H9 (cell line): ENCODE results near the gene DCTN1. TPM values are rescaled to one million over a fixed set of nuclear protein-coding genes. Genes with fewer than 3 reads are reported as not detected.

Experiments used
- DNase-seq: peaks from one replicate; pipeline ENCODE4 v3.0.0-alpha.2; 2017
- H2AFZ ChIP-seq: one replicate; pipeline ENCODE4 v1.6.1; 2013; ENCODE audit warnings: mild to moderate bottlenecking, low read length, control low read depth, moderate library complexity
- H2AK5ac ChIP-seq: 2 replicates; pipeline ENCODE4 v1.6.1; 2013; ENCODE audit warnings: low read length, control low read depth, mixed read lengths; ENCODE audit not compliant: insufficient read length
- H2BK120ac ChIP-seq: one replicate; pipeline ENCODE4 v1.6.1; 2013; ENCODE audit warnings: low read depth, mild to moderate bottlenecking, low read length, control low read depth, inconsistent platforms; ENCODE audit not compliant: poor library complexity, severe bottlenecking
- H2BK12ac ChIP-seq: 2 replicates; pipeline ENCODE4 v1.6.1; 2013; ENCODE audit warnings: low read length, control low read depth, mixed read lengths, low read depth; ENCODE audit not compliant: insufficient read length
- H2BK15ac ChIP-seq: 2 replicates; pipeline ENCODE4 v1.6.1; 2013; ENCODE audit warnings: low read depth, low read length, control low read depth
- H2BK20ac ChIP-seq: one replicate; pipeline ENCODE4 v1.6.1; 2013; ENCODE audit warnings: low read depth, mild to moderate bottlenecking, low read length, control low read depth, inconsistent platforms; ENCODE audit not compliant: poor library complexity, severe bottlenecking
- H2BK5ac ChIP-seq: 2 replicates; pipeline ENCODE4 v1.6.1; 2013; ENCODE audit warnings: low read length, control low read depth, mixed read lengths; ENCODE audit not compliant: insufficient read length
- H3K14ac ChIP-seq: 2 replicates; pipeline ENCODE4 v1.6.1; 2013; ENCODE audit warnings: low read length, control low read depth; ENCODE audit not compliant: insufficient read depth
- H3K18ac ChIP-seq: 2 replicates; pipeline ENCODE4 v1.6.1; 2013; ENCODE audit warnings: low read depth, mild to moderate bottlenecking, mixed read lengths, low read length, control low read depth; ENCODE audit not compliant: insufficient read length
- H3K23ac ChIP-seq: 2 replicates; pipeline ENCODE4 v1.6.1; 2013; ENCODE audit warnings: low read length, control low read depth, mixed read lengths, low read depth; ENCODE audit not compliant: insufficient read length
- H3K23me2 ChIP-seq: 2 replicates; pipeline ENCODE4 v1.6.1; 2013; ENCODE audit warnings: low read depth, mild to moderate bottlenecking, mixed read lengths, low read length, control low read depth; ENCODE audit not compliant: insufficient read length, poor library complexity, severe bottlenecking
- H3K27ac ChIP-seq: 2 replicates; pipeline ENCODE4 v1.5.1; 2013; ENCODE audit warnings: low read length, control low read depth, mixed read lengths, low read depth; ENCODE audit not compliant: insufficient read length
- H3K27me3 ChIP-seq: 2 replicates; pipeline ENCODE4 v1.6.1; 2013; ENCODE audit warnings: low read length, control low read depth, inconsistent platforms; ENCODE audit not compliant: insufficient read depth
- H3K4ac ChIP-seq: 2 replicates; pipeline ENCODE4 v1.6.1; 2013; ENCODE audit warnings: low read depth, mild to moderate bottlenecking, control low read depth, inconsistent platforms, low read length, moderate library complexity
- H3K4me1 ChIP-seq: 2 replicates; pipeline ENCODE4 v1.6.1; 2013; ENCODE audit warnings: low read length, control low read depth, inconsistent platforms; ENCODE audit not compliant: insufficient read depth
- H3K4me2 ChIP-seq: 2 replicates; pipeline ENCODE4 v1.6.1; 2013; ENCODE audit warnings: low read length, control low read depth, mixed read lengths; ENCODE audit not compliant: insufficient read length, insufficient read depth
- H3K56ac ChIP-seq: 2 replicates; pipeline ENCODE4 v1.6.1; 2013; ENCODE audit warnings: low read depth, mild to moderate bottlenecking, mixed read lengths, low read length, control low read depth; ENCODE audit not compliant: insufficient read length
- H3K79me1 ChIP-seq: 2 replicates; pipeline ENCODE4 v1.6.1; 2013; ENCODE audit warnings: low read depth, mild to moderate bottlenecking, moderate library complexity, low read length, control low read depth, inconsistent platforms; ENCODE audit not compliant: insufficient read depth, poor library complexity, severe bottlenecking
- H3K79me2 ChIP-seq: 2 replicates; pipeline ENCODE4 v1.6.1; 2013; ENCODE audit warnings: low read length, control low read depth, inconsistent platforms; ENCODE audit not compliant: insufficient read depth
- H3K9ac ChIP-seq: 2 replicates; pipeline ENCODE4 v1.6.1; 2013; ENCODE audit warnings: low read length, control low read depth, mixed read lengths; ENCODE audit not compliant: insufficient read length; ENCODE audit errors: extremely low read depth
- H3K9me3 ChIP-seq: one replicate; pipeline ENCODE4 v1.6.1; 2013; ENCODE audit warnings: low read depth, low read length, inconsistent platforms; ENCODE audit not compliant: control insufficient read depth
- H3T11ph ChIP-seq: one replicate; pipeline ENCODE4 v1.6.1; 2013; ENCODE audit warnings: mild to moderate bottlenecking, low read length, control low read depth, inconsistent platforms
- H4K20me1 ChIP-seq: one replicate; pipeline ENCODE4 v1.6.1; 2013; ENCODE audit not compliant: control insufficient read depth, insufficient read length, insufficient read depth
- H4K5ac ChIP-seq: 2 replicates; pipeline ENCODE4 v1.6.1; 2013; ENCODE audit warnings: low read depth, mild to moderate bottlenecking, mixed read lengths, low read length, control low read depth; ENCODE audit not compliant: insufficient read length
- H4K8ac ChIP-seq: replicated peaks from 2 replicates; pipeline ENCODE4 v1.6.1; 2013; ENCODE audit warnings: low read length, control low read depth, mixed read lengths, low read depth; ENCODE audit not compliant: insufficient read length
- H4K91ac ChIP-seq: 2 replicates; pipeline ENCODE4 v1.6.1; 2013; ENCODE audit warnings: low read depth, mild to moderate bottlenecking, moderate library complexity, mixed read lengths, low read length, control low read depth; ENCODE audit not compliant: insufficient read length
- H3K27ac Mint-ChIP-seq, 3 experiments: 2 replicates in 2 of 3; 3 replicates in 1 of 3; pipeline ENCODE4 v1.8.0; 2020 to 2021; ENCODE audit warnings: mixed read lengths in 3 of 3, mild to moderate bottlenecking in 1 of 3, moderate library complexity in 1 of 3
- H3K27me3 Mint-ChIP-seq: 2 replicates; pipeline ENCODE4 v1.8.0; 2021; ENCODE audit warnings: low read depth, mild to moderate bottlenecking, moderate library complexity, mixed read lengths
- H3K36me3 Mint-ChIP-seq, 3 experiments: 2 replicates in 2 of 3; 3 replicates in 1 of 3; pipeline ENCODE4 v1.8.0; 2020 to 2021; ENCODE audit warnings: low read depth in 3 of 3, mixed read lengths in 3 of 3; ENCODE audit not compliant: insufficient read depth in 1 of 3
- H3K4me1 Mint-ChIP-seq, 2 experiments: 2 replicates each; pipeline ENCODE4 v1.8.0; 2020; ENCODE audit warnings: mixed read lengths in 2 of 2
- H3K4me3 Mint-ChIP-seq, 2 experiments: 2 replicates in 1 of 2; 3 replicates in 1 of 2; pipeline ENCODE4 v1.8.0; 2020 to 2021; ENCODE audit warnings: mild to moderate bottlenecking in 2 of 2, mixed read lengths in 2 of 2, moderate library complexity in 1 of 2
- H3K9me3 Mint-ChIP-seq, 2 experiments: 2 replicates in 1 of 2; 3 replicates in 1 of 2; pipeline ENCODE4 v1.8.0; 2020; ENCODE audit warnings: mild to moderate bottlenecking in 2 of 2, mixed read lengths in 2 of 2, moderate library complexity in 1 of 2
- CTCF ChIP-seq: fragments of 200-600 bp; sonication (generic); conservative IDR thresholded peaks from 3 replicates; pipeline ENCODE4 v1.8.0; 2021; ENCODE audit warnings: antibody characterized with exemption, mild to moderate bottlenecking
- WGBS: extraction: QIAGEN DNeasy Blood & Tissue Kit; methylation state at CpG from one replicate; pipeline ENCODE4 v1.1.7; 2013; ENCODE audit warnings: missing lambda C conversion rate, low lambda C conversion rate, mixed read lengths; ENCODE audit not compliant: insufficient read length; ENCODE audit errors: extremely low coverage; 5-methylcytosine and 5-hydroxymethylcytosine counted together
- total RNA-seq: library from RNA; stranded (reverse); gene quantifications from 2 replicates; pipeline ENCODE4 v1.2.1, GENCODE V29; 2021

The DCTN1 gene
- total RNA-seq, 1 experiment from 2014 or later: 141 TPM

DNA sequence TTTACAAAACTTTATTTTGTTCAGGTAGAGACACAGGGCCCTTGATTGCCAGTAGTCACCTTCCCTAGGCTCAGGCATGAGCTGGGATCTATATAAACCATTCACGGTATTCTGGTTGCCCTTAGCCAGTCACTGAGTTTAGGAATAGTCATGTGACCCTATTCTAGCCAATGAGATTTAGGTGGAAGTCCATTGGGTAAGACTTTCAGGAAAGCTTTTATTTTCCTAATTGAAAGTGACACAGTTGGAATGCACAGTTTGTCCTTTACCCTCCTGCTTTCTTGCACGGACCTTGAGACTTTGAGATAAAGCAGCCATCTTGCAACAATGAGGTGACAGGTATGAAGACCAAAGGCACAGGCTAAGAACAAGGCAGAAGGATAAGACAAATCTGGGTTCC lies 58.4 kb downstream of the DCTN1 start:
- no peak overlapping the region for H3K4me2 ChIP-seq
- H3K14ac ChIP-seq: no peak overlapping the region
- no peak overlapping the region for H4K8ac ChIP-seq
- no peak overlapping the region for H2AK5ac ChIP-seq
- no peak overlapping the region for H2BK5ac ChIP-seq
- no peak overlapping the region for H2BK120ac ChIP-seq
- no peak overlapping the region for H3K9ac ChIP-seq
- no peaks in the 10 kb centered on the region for H3K23me2 ChIP-seq
- no peak for TF ChIP-seq CTCF
- no CpG with 5 or more reads among the region's 2 CpGs for WGBS
- no peaks in the 10 kb centered on the region for H4K20me1 ChIP-seq
- H4K5ac ChIP-seq: no peak overlapping the region
- no peak overlapping the region for H3K27ac Mint-ChIP-seq
- H3K9me3 Mint-ChIP-seq: no peaks in the 10 kb centered on the region
- no peak overlapping the region for H3K4me3 Mint-ChIP-seq
- peaks cover 4 to 6% of the 10 kb centered on the region in 2 experiments for H3K4me1 Mint-ChIP-seq
- no peak overlapping the region for H3K56ac ChIP-seq
- no peak overlapping the region for H4K91ac ChIP-seq
- H3K79me1 ChIP-seq: no peaks in the 10 kb centered on the region
- no peak overlapping the region for H2BK12ac ChIP-seq
- no peak overlapping the region for H2BK15ac ChIP-seq
- no peak overlapping the region for H3K27ac ChIP-seq
- H3K27me3 Mint-ChIP-seq: peaks cover 2% of the 10 kb centered on the region; the same call in 1 of the 2 replicates
- no peaks in the 10 kb centered on the region for H3K79me2 ChIP-seq
- H3K4me1 ChIP-seq: no peaks in the 10 kb centered on the region; the same call in 1 of the 2 replicates
- no peak overlapping the region for H3K18ac ChIP-seq
- no peak overlapping the region for H3K23ac ChIP-seq
- no peaks in the 10 kb centered on the region for H3K9me3 ChIP-seq
- no peak overlapping the region for H2BK20ac ChIP-seq
- no peak overlapping the region for H3K4ac ChIP-seq
- H3K27me3 ChIP-seq: no peaks in the 10 kb centered on the region
- H3K36me3 Mint-ChIP-seq: no peaks in the 10 kb centered on the region
- no peak overlapping the region for H3T11ph ChIP-seq
- DNase-seq: no peak
- H2AFZ ChIP-seq: no peak overlapping the region
